Endothelial cell of umbilical vein (primary cell): Measurements from ENCODE around the gene SRRD. TPM values are rescaled to one million over a fixed set of nuclear protein-coding genes. Genes with fewer than 3 reads are reported as not detected.

Source experiments
- BruUV-seq: library from RNA; stranded (reverse); fragments of 400-500 nt; replicated peaks from 2 replicates; lab custom pipeline; 2021; lab: Mats Ljungman, UMichigan
- CTCF ChIA-PET: fragments of 300-600, 350-600 bp; sonication (Branson Sonifier 250); formaldehyde crosslinking; loops from one replicate; lab custom pipeline; 2021; ENCODE audit warnings: antibody characterized with exemption, inconsistent platforms; lab: Charles Lee
- POLR2A ChIA-PET: fragments of 300-600, 350-600 bp; sonication (Branson Sonifier 250); formaldehyde crosslinking; loops from one replicate; lab custom pipeline; 2021; ENCODE audit warnings: antibody characterized with exemption, inconsistent platforms; lab: Charles Lee
- DNase-seq: peaks from one replicate; pipeline ENCODE4 v3.0.0-alpha.2; 2011; ENCODE audit warnings: low read depth, low spot score
- FAIRE-seq: peaks from 2 replicates; lab custom pipeline; 2011; peaks lifted over from hg19 to GRCh38; lab: Jason Lieb, UNC
- H2AFZ ChIP-seq: 2 replicates; pipeline ENCODE4 v1.6.0; 2012; ENCODE audit warnings: low read depth, low read length, control low read depth, inconsistent platforms
- H3K27ac ChIP-seq: 2 replicates; pipeline ENCODE4 v1.5.1; 2011; ENCODE audit warnings: low read depth, mild to moderate bottlenecking, control low read depth, low read length, moderate library complexity; ENCODE audit not compliant: insufficient read depth
- H3K27me3 ChIP-seq, 2 experiments: 2 replicates each; pipeline versions ENCODE4 v1.6.0 to v1.6.1; 2011; ENCODE audit warnings: low read length in 2 of 2, mixed read lengths in 1 of 2; ENCODE audit not compliant: control insufficient read depth in 2 of 2, insufficient read depth in 2 of 2
- H3K36me3 ChIP-seq, 2 experiments: 2 replicates in 1 of 2; 3 replicates in 1 of 2; pipeline ENCODE4 v1.5.1; 2011; ENCODE audit warnings: low read length in 2 of 2, mild to moderate bottlenecking in 1 of 2, moderate library complexity in 1 of 2; ENCODE audit not compliant: control insufficient read depth in 2 of 2, insufficient read depth in 2 of 2; ENCODE audit errors: extremely low read depth in 1 of 2
- H3K4me1 ChIP-seq: 3 replicates; pipeline ENCODE4 v1.5.1; 2011; ENCODE audit warnings: mild to moderate bottlenecking, low read length; ENCODE audit not compliant: control insufficient read depth, insufficient read depth; ENCODE audit errors: extremely low read depth
- H3K4me2 ChIP-seq: 2 replicates; pipeline ENCODE4 v1.6.1; 2011; ENCODE audit warnings: low read length, control low read depth, mixed read lengths; ENCODE audit not compliant: insufficient read depth
- H3K4me3 ChIP-seq, 3 experiments: fragments of 200-600 bp in 1 of 3; sonication (generic), shearing (Covaris generic) in 1 of 3; replicated peaks in 1 of 3; 2 replicates each; pipeline ENCODE4 v1.5.1; 2011 to 2016; ENCODE audit warnings: control low read depth in 3 of 3, low read length in 3 of 3, mild to moderate bottlenecking in 2 of 3, inconsistent platforms in 1 of 3, low read depth in 1 of 3, moderate library complexity in 1 of 3; ENCODE audit not compliant: insufficient read depth in 1 of 3
- H3K79me2 ChIP-seq: 2 replicates; pipeline ENCODE4 v1.6.0; 2012; ENCODE audit warnings: low read length, inconsistent platforms; ENCODE audit not compliant: control insufficient read depth, insufficient read depth
- H3K9ac ChIP-seq: replicated peaks from 2 replicates; pipeline ENCODE3; 2011; ENCODE audit warnings: low read length, control low read depth; ENCODE audit not compliant: insufficient read depth; ENCODE audit errors: extremely low read depth
- H3K9me1 ChIP-seq: replicated peaks from 3 replicates; pipeline ENCODE4 v1.6.0; 2011; ENCODE audit warnings: mild to moderate bottlenecking, low read length; ENCODE audit not compliant: control insufficient read depth, insufficient read depth; ENCODE audit errors: extremely low read depth
- H3K9me3 ChIP-seq: replicated peaks from 2 replicates; pipeline ENCODE4 v1.5.1; 2012; ENCODE audit warnings: low read length, inconsistent platforms; ENCODE audit not compliant: control insufficient read depth, insufficient read depth
- H4K20me1 ChIP-seq: replicated peaks from 2 replicates; pipeline ENCODE3; 2011; ENCODE audit warnings: mild to moderate bottlenecking, low read length; ENCODE audit not compliant: control insufficient read depth, insufficient read depth; ENCODE audit errors: extremely low read depth
- FOS ChIP-seq: IDR thresholded peaks from 2 replicates; pipeline ENCODE4 v1.6.1; 2011; ENCODE audit warnings: mild to moderate bottlenecking, low read length, moderate library complexity, borderline replicate concordance; ENCODE audit not compliant: insufficient read depth
- GATA2 ChIP-seq: IDR thresholded peaks from 2 replicates; pipeline ENCODE4 v1.7.0; 2011; ENCODE audit warnings: low read depth, mild to moderate bottlenecking, moderate library complexity, mixed read lengths, low read length; ENCODE audit not compliant: insufficient read length, insufficient read depth
- JUN ChIP-seq: IDR thresholded peaks from 2 replicates; pipeline ENCODE4 v1.6.1; 2011; ENCODE audit warnings: borderline replicate concordance, low read depth; ENCODE audit not compliant: insufficient read length, insufficient read depth
- MYC ChIP-seq: IDR thresholded peaks from one replicate; pipeline ENCODE4 v1.6.1; 2011; ENCODE audit warnings: mild to moderate bottlenecking, low read depth, low read length
- POLR2A ChIP-seq: IDR thresholded peaks from 2 replicates; pipeline ENCODE4 v1.6.1; 2012; ENCODE audit warnings: low read depth, mild to moderate bottlenecking, control low read depth, low read length
- POLR2AphosphoS5 ChIP-seq: IDR thresholded peaks from 2 replicates; pipeline ENCODE4 v1.6.1; 2012; ENCODE audit warnings: low read depth, mild to moderate bottlenecking, control low read depth, low read length, moderate library complexity; ENCODE audit not compliant: insufficient read depth
- dilution Hi-C: fragments of 300-500 bp; cut with MboI; formaldehyde crosslinking; loops from one replicate; pipeline ENCODE4 v1.15.0; 2019; ENCODE audit warnings: low sequenced_read_pairs; ENCODE audit not compliant: extremely low pct_ligation_motif_present
- intact Hi-C: fragments of 100-400 bp; cut with micrococcal nuclease; formaldehyde crosslinking; loops from one replicate; pipeline ENCODE4 v1.10.0; 2022
- polyA plus RNA-seq, 4 experiments: library from polyadenylated mRNA; depleted of rRNA in 3 of 4; stranded (reverse) in 3 of 4; unstranded in 1 of 4; fragments of >200 nt; gene quantifications; 2 replicates each; pipeline versions ENCODE4 v1.2.1 to v1.2.3, GENCODE V29; 2011 to 2012; ENCODE audit warnings: missing spikeins in 1 of 4
- total RNA-seq: library from RNA; stranded (reverse); gene quantifications from 2 replicates; pipeline ENCODE4 v1.2.3, GENCODE V29; 2021
- TF ChIP-seq, protein P1 (sequence below): IDR thresholded peaks from 2 replicates; pipeline ENCODE4 v1.6.1; 2011; ENCODE audit not compliant: insufficient read depth, insufficient read length
- TF ChIP-seq, protein P2 (sequence below), 2 donors: IDR thresholded peaks; 1 replicate in 1 of 2; 2 replicates in 1 of 2; pipeline ENCODE4 v1.5.1; 2011; ENCODE audit warnings: low read length in 2 of 2, mild to moderate bottlenecking in 2 of 2, moderate library complexity in 2 of 2, control low read depth in 1 of 2, inconsistent platforms in 1 of 2, low read depth in 1 of 2; ENCODE audit not compliant: insufficient read depth in 1 of 2; ENCODE audit errors: extremely low read depth in 1 of 2

The SRRD gene
- total and polyA plus RNA-seq, 2 donors (not counting 3 experiments of a cell fraction or from before 2014, with no cell fraction given) = 23.4 to 24.2 TPM

GRCh38 chr22:26448941-26449340 lies 34.7 kb upstream of the SRRD start:
- Histone ChIP-seq H3K36me3 (peaks cover 2 to 13% of the 10 kb centered on the region in 2 experiments), H2AFZ (no peak overlapping the region), H4K20me1 (no peaks in the 10 kb centered on the region), H3K9me1 (no peaks in the 10 kb centered on the region), H3K27me3 (no peaks in the 10 kb centered on the region), H3K4me1 (no peaks in the 10 kb centered on the region), H3K27ac (no peak overlapping the region), H3K9ac (no peak overlapping the region), H3K4me3 (no peak overlapping the region), H3K79me2 (no peaks in the 10 kb centered on the region), H3K4me2 (no peak overlapping the region), H3K9me3 (no peaks in the 10 kb centered on the region)
- DNase-seq = no peak
- no peak for FAIRE-seq
- dilution Hi-C loops = no loop called here
- no TSS peak for BruUV-seq
- ChIA-PET POLR2A (no interaction called here), CTCF (interaction anchor here (1.2 to 3.0 kb wide), 4 partner anchors 14 to 84 kb away, joined by 4 to 9 read pairs (median 6); no protein-coding TSS in a partner anchor)
- no peak for TF ChIP-seq FOS
- TF ChIP-seq MYC = no peak
- TF ChIP-seq GATA2 = no peak
- no peak for TF ChIP-seq POLR2AphosphoS5
- no peak for TF ChIP-seq POLR2A
- TF ChIP-seq, protein P1, sequence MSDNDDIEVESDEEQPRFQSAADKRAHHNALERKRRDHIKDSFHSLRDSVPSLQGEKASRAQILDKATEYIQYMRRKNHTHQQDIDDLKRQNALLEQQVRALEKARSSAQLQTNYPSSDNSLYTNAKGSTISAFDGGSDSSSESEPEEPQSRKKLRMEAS = no peak
- no peak for TF ChIP-seq JUN
- TF ChIP-seq, protein P2, sequence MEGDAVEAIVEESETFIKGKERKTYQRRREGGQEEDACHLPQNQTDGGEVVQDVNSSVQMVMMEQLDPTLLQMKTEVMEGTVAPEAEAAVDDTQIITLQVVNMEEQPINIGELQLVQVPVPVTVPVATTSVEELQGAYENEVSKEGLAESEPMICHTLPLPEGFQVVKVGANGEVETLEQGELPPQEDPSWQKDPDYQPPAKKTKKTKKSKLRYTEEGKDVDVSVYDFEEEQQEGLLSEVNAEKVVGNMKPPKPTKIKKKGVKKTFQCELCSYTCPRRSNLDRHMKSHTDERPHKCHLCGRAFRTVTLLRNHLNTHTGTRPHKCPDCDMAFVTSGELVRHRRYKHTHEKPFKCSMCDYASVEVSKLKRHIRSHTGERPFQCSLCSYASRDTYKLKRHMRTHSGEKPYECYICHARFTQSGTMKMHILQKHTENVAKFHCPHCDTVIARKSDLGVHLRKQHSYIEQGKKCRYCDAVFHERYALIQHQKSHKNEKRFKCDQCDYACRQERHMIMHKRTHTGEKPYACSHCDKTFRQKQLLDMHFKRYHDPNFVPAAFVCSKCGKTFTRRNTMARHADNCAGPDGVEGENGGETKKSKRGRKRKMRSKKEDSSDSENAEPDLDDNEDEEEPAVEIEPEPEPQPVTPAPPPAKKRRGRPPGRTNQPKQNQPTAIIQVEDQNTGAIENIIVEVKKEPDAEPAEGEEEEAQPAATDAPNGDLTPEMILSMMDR (IDR thresholded peaks at IDR 0.05; ENCODE audit: extremely low read depth in 1 of 2, insufficient read depth in 1 of 2, low read depth in 1 of 2, low read length in 2 of 2) = no peak
- intact Hi-C loops = no loop called here
